K562 (cell line): ENCODE results near the gene MAP3K6. TPM values are rescaled to one million over a fixed set of nuclear protein-coding genes. Genes with fewer than 3 reads are reported as not detected.
A peak's percentile ranks its signal among the peaks of the same experiment; 100 is the strongest.

ENCODE experiments used
- BRD4 ChIP-seq: fragments of 200-600 bp; sonication (generic); IDR thresholded peaks from 2 replicates; pipeline ENCODE4 v1.6.1; 2017; ENCODE audit warnings: inconsistent platforms
- FOSL1 ChIP-seq: fragments of 200-800 bp; sonication (Bioruptor generic); conservative IDR thresholded peaks from 2 replicates; pipeline ENCODE4 v1.6.1; 2016; ENCODE audit warnings: missing genetic modification characterization, missing compliant biosample characterization
- FOXK2 ChIP-seq, 2 experiments: fragments of 450-650 bp; IDR thresholded peaks in 1 of 2; conservative IDR thresholded peaks in 1 of 2; 2 replicates each; pipeline ENCODE4 v1.6.1; 2016; ENCODE audit warnings: low read depth in 2 of 2, mild to moderate bottlenecking in 1 of 2
- HDAC3 ChIP-seq: fragments of 450-650 bp; IDR thresholded peaks from 2 replicates; pipeline ENCODE4 v1.6.1; 2018; ENCODE audit warnings: borderline replicate concordance, mild to moderate bottlenecking, moderate library complexity; ENCODE audit not compliant: partially characterized antibody
- NR2C2 ChIP-seq, 2 experiments: fragments of 200-800 bp in 1 of 2; sonication (Bioruptor generic) in 1 of 2; sonication (generic) in 1 of 2; formaldehyde crosslinking in 1 of 2; IDR thresholded peaks; 2 replicates each; pipeline versions ENCODE4 v1.6.1 to v1.8.0; 2016 to 2022; ENCODE audit warnings: mild to moderate bottlenecking in 1 of 2, missing compliant biosample characterization in 1 of 2, missing genetic modification characterization in 1 of 2, missing genetic modification reagents in 1 of 2
- PTTG1 ChIP-seq: fragments of 450-650 bp; IDR thresholded peaks from 2 replicates; pipeline ENCODE4 v1.6.1; 2016; ENCODE audit warnings: low read depth, mild to moderate bottlenecking, missing genetic modification characterization, missing compliant biosample characterization
- SMAD1 ChIP-seq: fragments of 150-350 bp; IDR thresholded peaks from 2 replicates; pipeline ENCODE4 v1.6.1; 2014; ENCODE audit warnings: low read length, low read depth; ENCODE audit not compliant: partially characterized antibody
- SRSF3 ChIP-seq: fragments of 200-400 bp; formaldehyde crosslinking; IDR thresholded peaks from 2 replicates; pipeline ENCODE4 v1.6.1; 2016; ENCODE audit warnings: mild to moderate bottlenecking, low read length, moderate library complexity; ENCODE audit not compliant: insufficient read depth
- TAF9B ChIP-seq: fragments of 450-650 bp; IDR thresholded peaks from 2 replicates; pipeline ENCODE4 v1.6.1; 2018; ENCODE audit warnings: mild to moderate bottlenecking; ENCODE audit not compliant: partially characterized antibody
- TRIM28 ChIP-seq: fragments of 450-650 bp; IDR thresholded peaks from 2 replicates; pipeline ENCODE4 v1.6.1; 2017
- ZFPM2 ChIP-seq: fragments of 250-450 bp; sonication (Bioruptor Pico); IDR thresholded peaks from 2 replicates; pipeline ENCODE4 v1.5.1; 2022; ENCODE audit warnings: mild to moderate bottlenecking
- ZNF511 ChIP-seq: sonication (generic); formaldehyde crosslinking; IDR thresholded peaks from 2 replicates; pipeline ENCODE4 v1.8.0; 2022; ENCODE audit warnings: mild to moderate bottlenecking, missing genetic modification reagents
- ZNF644 ChIP-seq: fragments of 200-800 bp; sonication (Bioruptor generic); IDR thresholded peaks from 2 replicates; pipeline ENCODE4 v1.6.1; 2016; ENCODE audit warnings: low read depth, missing genetic modification characterization, missing compliant biosample characterization
- polyA plus RNA-seq, 8 experiments: library from polyadenylated mRNA; depleted of rRNA in 4 of 8; stranded (reverse) in 5 of 8; unstranded in 3 of 8; fragments of >200 nt; fragmentation: Nextera tagmentation in 2 of 8; fragmentation: Illumina TruSeq in 1 of 8; extraction: Ambion mirVana in 2 of 8; extraction: Trizol in 1 of 8; gene quantifications; 2 replicates each; pipeline versions ENCODE4 v1.2.1 to v1.2.3, GENCODE V29; 2011 to 2014; ENCODE audit warnings: inconsistent platforms in 1 of 8, missing spikeins in 1 of 8
- total RNA-seq, 7 experiments: library from RNA; depleted of rRNA in 6 of 7; stranded (reverse); fragments of >200 nt in 6 of 7; fragmentation: Illumina TruSeq in 2 of 7; extraction: Trizol in 2 of 7; gene quantifications; 2 replicates each; pipeline versions ENCODE4 v1.2.1 to v1.2.3, GENCODE V29; 2011 to 2021; ENCODE audit warnings: low replicate concordance in 1 of 7

The MAP3K6 gene
- total and polyA plus RNA-seq, 9 of the 15 experiments (the other 6 are each of a cell fraction or from before 2014, with no cell fraction given): 0.99 to 21.9 (median 7.0) TPM

GRCh38 chr1:27363766-27364695 is 2.7 kb downstream of the MAP3K6 start (continued):
- TF ChIP-seq FOXK2 (conservative IDR thresholded peaks at IDR 0.05 in 1 of 2, IDR thresholded peaks at IDR 0.05 in 1 of 2; ENCODE audit: low read depth in 2 of 2): no peak
- no peak for TF ChIP-seq TAF9B
- 0 out of 2 replicates have a peak, but pooled peaks have one; percentile 6 for TF ChIP-seq ZNF511
- TF ChIP-seq FOSL1 (tag): no peak
- no peak for TF ChIP-seq PTTG1 (tag)
- TF ChIP-seq ZNF644 (tag): no peak
- no peak for TF ChIP-seq TRIM28
- peak; percentile 88 for TF ChIP-seq NR2C2 (CRISPR knock-in tag; IDR thresholded peaks at IDR 0.05)
- TF ChIP-seq NR2C2 (tag; IDR thresholded peaks at IDR 0.05): peak; percentile 86
- TF ChIP-seq ZFPM2 (CRISPR knock-in tag): no peak
- no peak for TF ChIP-seq HDAC3
- TF ChIP-seq BRD4: no peak
- no peak for TF ChIP-seq SRSF3
- TF ChIP-seq SMAD1: no peak
